GM12891 (cell line): ENCODE measurements around the gene TCFL5.
"Not testable (repeated sequence)": the region's sequence is repeated elsewhere in the genome, so short reads cannot be mapped to it uniquely, and the experiment has no call there.

Experiments
- DNase-seq: peaks from one replicate; pipeline ENCODE4 v3.0.0; 2011; ENCODE audit warnings: low spot score; ENCODE audit not compliant: insufficient read length
- FAIRE-seq: peaks from 2 replicates; lab custom pipeline; 2011; peaks lifted over from hg19 to GRCh38; lab: Jason Lieb, UNC
- PAX5 ChIP-seq: IDR thresholded peaks from 2 replicates; pipeline ENCODE4 v1.6.1; 2011; ENCODE audit warnings: low read length, moderate library complexity, mild to moderate bottlenecking; ENCODE audit not compliant: insufficient read depth, severe bottlenecking
- POLR2A ChIP-seq: IDR thresholded peaks from 2 replicates; pipeline ENCODE4 v1.6.1; 2011; ENCODE audit warnings: low read depth, low read length, control low read depth
- POLR2AphosphoS5 ChIP-seq: IDR thresholded peaks from 2 replicates; pipeline ENCODE4 v1.6.1; 2011; ENCODE audit warnings: low read depth, low read length, control low read depth
- POU2F2 ChIP-seq: IDR thresholded peaks from 2 replicates; pipeline ENCODE4 v1.6.1; 2011; ENCODE audit warnings: low read depth, mild to moderate bottlenecking, control low read depth, low read length, moderate library complexity
- SPI1 ChIP-seq: IDR thresholded peaks from 2 replicates; pipeline ENCODE4 v1.6.1; 2011; ENCODE audit warnings: low read depth, low read length, control low read depth
- TAF1 ChIP-seq: IDR thresholded peaks from 2 replicates; pipeline ENCODE4 v1.6.1; 2011; ENCODE audit warnings: low read depth, low read length, control low read depth

Gene TCFL5

GRCh38 chr20:62855120-62855519 is 6.5 kb downstream of the TCFL5 start:
- FAIRE-seq: no peak
- TF ChIP-seq SPI1 (no peak), TAF1 (no peak), POLR2AphosphoS5 (no peak), PAX5 (no peak), POLR2A (no peak), POU2F2 (no peak)
- DNase-seq: no peak

- no peak for DNase-seq
- no peak for FAIRE-seq
- TF ChIP-seq SPI1 (no peak), POU2F2 (no peak), PAX5 (no peak)
Measured at GRCh38 chr20:62854121-62854520, 7.5 kb downstream of the TCFL5 start.

- FAIRE-seq, DNase-seq: not testable (repeated sequence)
Measured at GRCh38 chr20:62853304-62853703, 8.3 kb downstream of the TCFL5 start.

GRCh38 chr20:62852841-62853240 is 8.8 kb downstream of the TCFL5 start:
- TF ChIP-seq POLR2A (no peak), POU2F2 (no peak), SPI1 (no peak), POLR2AphosphoS5 (no peak), TAF1 (no peak), PAX5 (no peak)
- no peak for FAIRE-seq
- no peak for DNase-seq

- DNase-seq (no peak), FAIRE-seq (no peak)
- TF ChIP-seq TAF1 (no peak), POU2F2 (no peak), PAX5 (no peak), SPI1 (no peak), POLR2AphosphoS5 (no peak), POLR2A (no peak)
Measured at GRCh38 chr20:62852196-62852595, 9.4 kb downstream of the TCFL5 start.

- FAIRE-seq (no peak), DNase-seq (no peak)
- no peak for TF ChIP-seq POU2F2
- TF ChIP-seq PAX5: no peak
- no peak for TF ChIP-seq POLR2A
- no peak for TF ChIP-seq POLR2AphosphoS5
Measured at GRCh38 chr20:62850333-62850974, 11.2 kb downstream of the TCFL5 start.

GRCh38 chr20:62849431-62849830 is 12.2 kb downstream of the TCFL5 start:
- FAIRE-seq (no peak), DNase-seq (no peak)
- no peak for TF ChIP-seq PAX5
- no peak for TF ChIP-seq TAF1
- no peak for TF ChIP-seq SPI1
- TF ChIP-seq POU2F2: no peak

GRCh38 chr20:62848917-62849316 is 12.7 kb downstream of the TCFL5 start:
- not testable (repeated sequence) for DNase-seq, FAIRE-seq

GRCh38 chr20:62846166-62846890 is 15.3 kb downstream of the TCFL5 start:
- FAIRE-seq (no peak), DNase-seq (no peak)
- TF ChIP-seq SPI1: no peak
- no peak for TF ChIP-seq POLR2AphosphoS5
- TF ChIP-seq PAX5: no peak
- no peak for TF ChIP-seq TAF1
- no peak for TF ChIP-seq POU2F2
- TF ChIP-seq POLR2A: no peak

GRCh38 chr20:62845416-62846160 is 16.0 kb downstream of the TCFL5 start:
- FAIRE-seq (no peak), DNase-seq (no peak)
- TF ChIP-seq SPI1 (no peak), TAF1 (no peak), POU2F2 (no peak), PAX5 (no peak), POLR2AphosphoS5 (no peak), POLR2A (no peak)
